Epithelial cell of esophagus (primary cell): ENCODE data around the gene SYT12.
A peak's percentile ranks its signal among the peaks of the same experiment; 100 is the strongest.
"Not testable (repeated sequence)": the region's sequence is repeated elsewhere in the genome, so short reads cannot be mapped to it uniquely, and the experiment has no call there.

Experiments used
- DNase-seq: peaks from one replicate; pipeline ENCODE4 v3.0.0; 2010; ENCODE audit warnings: low read depth
- H3K4me3 ChIP-seq: 2 replicates; pipeline ENCODE4 v1.5.1; 2011; ENCODE audit warnings: mild to moderate bottlenecking, low read length, control low read depth
- TF ChIP-seq, protein P1 (sequence below): IDR thresholded peaks from 2 replicates; pipeline ENCODE4 v1.5.1; 2011; ENCODE audit warnings: low read depth, mild to moderate bottlenecking, low read length, control low read depth, inconsistent platforms; ENCODE audit not compliant: insufficient read depth; ENCODE audit errors: missing control alignments

The SYT12 gene

GRCh38 chr11:66996609-66997273 is 26.2 kb upstream of the SYT12 start:
- TF ChIP-seq, protein P1, sequence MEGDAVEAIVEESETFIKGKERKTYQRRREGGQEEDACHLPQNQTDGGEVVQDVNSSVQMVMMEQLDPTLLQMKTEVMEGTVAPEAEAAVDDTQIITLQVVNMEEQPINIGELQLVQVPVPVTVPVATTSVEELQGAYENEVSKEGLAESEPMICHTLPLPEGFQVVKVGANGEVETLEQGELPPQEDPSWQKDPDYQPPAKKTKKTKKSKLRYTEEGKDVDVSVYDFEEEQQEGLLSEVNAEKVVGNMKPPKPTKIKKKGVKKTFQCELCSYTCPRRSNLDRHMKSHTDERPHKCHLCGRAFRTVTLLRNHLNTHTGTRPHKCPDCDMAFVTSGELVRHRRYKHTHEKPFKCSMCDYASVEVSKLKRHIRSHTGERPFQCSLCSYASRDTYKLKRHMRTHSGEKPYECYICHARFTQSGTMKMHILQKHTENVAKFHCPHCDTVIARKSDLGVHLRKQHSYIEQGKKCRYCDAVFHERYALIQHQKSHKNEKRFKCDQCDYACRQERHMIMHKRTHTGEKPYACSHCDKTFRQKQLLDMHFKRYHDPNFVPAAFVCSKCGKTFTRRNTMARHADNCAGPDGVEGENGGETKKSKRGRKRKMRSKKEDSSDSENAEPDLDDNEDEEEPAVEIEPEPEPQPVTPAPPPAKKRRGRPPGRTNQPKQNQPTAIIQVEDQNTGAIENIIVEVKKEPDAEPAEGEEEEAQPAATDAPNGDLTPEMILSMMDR = no peak
- DNase-seq = no peak
- no peak overlapping the region for H3K4me3 ChIP-seq

GRCh38 chr11:66999555-66999954 is 23.4 kb upstream of the SYT12 start:
- DNase-seq = no peak
- TF ChIP-seq, protein P1 = no peak
- no peak overlapping the region for H3K4me3 ChIP-seq

- H3K4me3 ChIP-seq = no peak overlapping the region
- TF ChIP-seq, protein P1 = no peak
- peak; percentile 32 for DNase-seq
These were observed 21.6 kb upstream of the SYT12 start for GRCh38 chr11:67001332-67001731.

DNA sequence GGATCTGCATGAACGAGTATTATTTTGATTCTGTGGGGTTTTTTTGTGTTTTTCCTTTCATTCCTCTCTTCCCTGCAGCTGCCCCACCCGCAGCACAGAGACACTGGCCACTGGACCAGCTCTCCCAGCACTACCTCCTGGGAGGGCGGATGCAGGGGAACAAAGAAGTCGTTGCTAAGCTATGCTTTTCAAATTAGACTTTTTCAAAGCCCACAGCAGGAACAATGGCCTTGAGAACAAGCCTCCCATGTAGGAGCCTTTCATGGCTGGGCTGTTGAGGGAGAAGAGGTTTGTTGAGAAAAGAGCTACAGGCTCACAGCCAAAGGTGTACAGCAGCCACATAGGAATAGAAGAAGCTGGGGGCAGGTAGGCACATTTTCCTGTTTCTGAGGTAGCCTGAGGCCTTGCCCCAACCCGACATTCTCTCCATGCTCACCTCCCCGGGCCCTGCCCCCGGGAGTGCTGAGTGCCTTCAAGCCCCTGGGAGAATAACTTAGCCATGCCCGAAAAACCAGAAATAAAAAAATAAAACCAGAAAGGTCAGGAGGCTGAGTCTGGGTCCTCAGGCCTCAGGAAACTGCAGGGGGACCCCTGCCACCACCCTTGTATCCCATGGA is 20.5 kb upstream of the SYT12 start:
- no peak overlapping the region for H3K4me3 ChIP-seq
- DNase-seq = no peak
- TF ChIP-seq, protein P1 = no peak

DNA sequence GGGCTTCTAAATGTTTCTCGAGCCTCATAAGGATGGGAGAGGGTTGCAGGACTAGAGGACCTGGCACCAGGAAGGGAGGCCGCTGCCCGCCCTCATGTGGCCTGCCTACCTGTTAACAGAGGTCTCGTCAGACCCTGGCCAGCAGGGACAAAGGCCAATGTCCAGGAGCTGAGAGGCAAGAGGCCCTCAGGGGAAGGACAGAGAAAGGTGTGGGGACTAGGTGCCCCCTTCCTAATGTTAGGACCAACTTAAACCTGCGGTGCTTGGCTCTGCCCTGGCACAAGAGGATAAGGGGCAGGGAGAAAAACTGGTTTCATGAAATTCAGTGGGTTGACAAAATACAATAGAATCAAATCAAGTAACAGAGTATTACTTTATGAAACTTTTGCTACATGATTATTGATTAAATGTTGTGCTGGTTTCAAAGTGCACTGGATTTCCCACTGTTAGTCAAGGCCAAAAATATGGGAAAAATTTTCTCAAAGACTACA is 20.0 kb upstream of the SYT12 start:
- H3K4me3 ChIP-seq = no peak overlapping the region

GRCh38 chr11:67005200-67005599 is 17.7 kb upstream of the SYT12 start:
- not testable (repeated sequence) for DNase-seq, H3K4me3 ChIP-seq

More for the DNA sequence above, 20.0 kb upstream of the SYT12 start:
- no peak for DNase-seq
- TF ChIP-seq, protein P1 = no peak

GRCh38 chr11:67006029-67006884 is 16.7 kb upstream of the SYT12 start:
- TF ChIP-seq, protein P1 = no peak
- DNase-seq = peak; percentile 20
- no peak overlapping the region for H3K4me3 ChIP-seq
